8988T (cell line): ENCODE results near the gene NOG.

Experiments
- DNase-seq: peaks from one replicate; pipeline ENCODE4 v3.0.0; 2011

The NOG gene

DNA sequence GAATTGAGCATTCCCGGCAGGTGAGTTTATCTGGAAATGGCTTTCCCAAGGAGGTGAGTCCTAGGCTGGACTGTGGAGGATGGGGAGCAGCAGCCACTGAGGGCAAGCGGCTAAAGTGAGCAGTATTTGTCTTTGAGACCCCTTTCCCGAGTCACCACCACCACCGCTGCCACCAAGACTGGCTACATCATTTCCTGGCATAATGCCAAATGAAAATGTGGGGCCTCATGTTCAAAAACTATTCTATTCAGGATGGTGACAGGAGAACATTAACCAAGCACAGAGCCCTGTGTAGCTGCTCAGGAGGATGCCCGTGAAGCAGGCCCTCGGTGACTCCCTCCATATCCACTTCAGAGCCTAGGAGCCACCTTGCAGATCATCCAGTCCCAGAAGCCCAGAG, 46.0 kb downstream of the NOG start:
- no peak for DNase-seq

DNA sequence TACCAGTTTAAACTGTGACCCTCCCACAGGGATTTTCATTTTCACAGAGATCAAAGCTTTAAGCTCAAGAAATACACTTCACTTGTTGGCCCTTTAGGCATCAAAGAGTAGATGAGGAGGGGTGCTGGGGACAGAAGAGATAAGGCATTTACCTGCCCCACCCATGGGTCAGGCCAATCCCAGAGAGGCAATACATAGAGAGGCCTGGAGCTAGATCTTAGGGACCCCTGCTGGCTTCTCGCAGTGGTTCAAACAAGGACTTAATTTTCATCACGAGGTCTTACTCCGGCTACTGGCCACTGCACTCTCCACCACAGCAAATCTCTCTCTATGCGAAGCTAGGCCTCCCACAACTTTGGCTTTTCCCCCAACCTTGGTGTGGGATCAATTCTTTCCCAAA, 46.6 kb downstream of the NOG start:
- DNase-seq: no peak

DNA sequence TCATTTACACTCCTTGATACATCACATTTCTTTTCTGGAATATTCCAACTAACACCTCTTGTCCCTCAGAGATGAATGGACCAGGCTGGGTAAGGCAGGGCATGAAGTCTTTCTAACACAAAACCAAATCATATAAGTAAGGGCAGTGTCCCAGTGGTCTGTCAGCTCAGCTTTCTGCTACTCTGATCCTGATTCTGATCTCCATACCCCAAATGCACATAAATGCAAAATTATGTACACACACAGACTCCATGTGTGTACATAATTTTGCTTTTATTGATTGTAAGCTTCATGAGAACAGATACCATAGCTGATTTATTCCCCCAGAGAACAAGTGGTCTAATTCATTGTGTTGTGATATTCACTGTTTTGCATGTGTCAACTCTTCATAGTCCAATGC, 47.9 kb downstream of the NOG start:
- no peak for DNase-seq

DNA sequence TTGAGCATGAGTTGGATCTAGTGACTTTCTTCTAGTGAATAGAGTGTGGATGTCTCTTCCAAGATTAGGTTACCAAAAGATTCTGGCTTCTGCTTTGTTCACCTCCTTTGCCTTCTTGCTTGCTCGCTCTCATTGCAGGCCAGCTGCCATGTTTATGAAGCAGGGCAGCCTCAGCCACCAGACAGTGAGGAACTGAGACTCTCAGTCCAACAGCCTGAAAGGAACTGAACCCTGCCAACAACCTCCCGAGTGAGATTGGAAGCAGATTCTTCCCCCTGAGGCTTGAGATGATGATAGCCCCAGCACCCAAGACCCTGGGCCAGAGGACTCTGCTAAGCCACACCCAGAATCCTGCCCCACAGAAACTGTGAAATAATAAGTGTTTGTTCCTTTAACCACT, 48.4 kb downstream of the NOG start:
- DNase-seq: no peak

DNA sequence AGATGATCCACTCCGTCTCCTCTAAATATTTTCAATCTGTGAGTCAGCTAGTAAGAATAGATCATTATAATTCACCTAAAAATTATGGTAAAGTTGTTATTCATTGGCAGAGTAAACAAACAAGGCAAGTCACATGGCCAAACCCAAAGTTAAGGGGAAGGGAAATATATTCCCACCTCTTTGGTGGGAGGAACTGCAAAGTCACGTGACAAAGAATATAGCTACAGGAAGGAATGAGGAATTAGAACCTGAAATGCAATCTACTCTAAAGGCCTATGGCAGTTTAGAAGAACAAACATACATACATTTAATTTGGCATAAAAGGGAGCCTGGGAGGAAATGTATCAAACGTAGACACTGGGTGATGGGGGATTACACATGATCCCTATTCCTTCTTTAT, 48.9 kb downstream of the NOG start:
- no peak for DNase-seq
